Fibroblast of villous mesenchyme (primary cell): ENCODE results near the gene MS4A6A. TPM values are rescaled to one million over a fixed set of nuclear protein-coding genes. Genes with fewer than 3 reads are reported as not detected.

ENCODE experiments used
- DNase-seq: peaks from one replicate; pipeline ENCODE4 v3.0.0-alpha.2; 2010; ENCODE audit warnings: low read depth
- H3K4me3 ChIP-seq: 2 replicates; pipeline ENCODE4 v1.5.1; 2011; ENCODE audit warnings: low read depth, mild to moderate bottlenecking, low read length
- total RNA-seq: library from RNA; depleted of rRNA; stranded (reverse); fragments of >200 nt; gene quantifications from 2 replicates; pipeline ENCODE4 v1.2.3, GENCODE V29; 2012
- TF ChIP-seq, protein P1 (sequence below): IDR thresholded peaks from 2 replicates; pipeline ENCODE4 v1.5.1; 2012; ENCODE audit warnings: low read depth, mild to moderate bottlenecking, low read length; ENCODE audit not compliant: insufficient read depth

MS4A6A gene
- total RNA-seq, 1 donor: not detected

DNA sequence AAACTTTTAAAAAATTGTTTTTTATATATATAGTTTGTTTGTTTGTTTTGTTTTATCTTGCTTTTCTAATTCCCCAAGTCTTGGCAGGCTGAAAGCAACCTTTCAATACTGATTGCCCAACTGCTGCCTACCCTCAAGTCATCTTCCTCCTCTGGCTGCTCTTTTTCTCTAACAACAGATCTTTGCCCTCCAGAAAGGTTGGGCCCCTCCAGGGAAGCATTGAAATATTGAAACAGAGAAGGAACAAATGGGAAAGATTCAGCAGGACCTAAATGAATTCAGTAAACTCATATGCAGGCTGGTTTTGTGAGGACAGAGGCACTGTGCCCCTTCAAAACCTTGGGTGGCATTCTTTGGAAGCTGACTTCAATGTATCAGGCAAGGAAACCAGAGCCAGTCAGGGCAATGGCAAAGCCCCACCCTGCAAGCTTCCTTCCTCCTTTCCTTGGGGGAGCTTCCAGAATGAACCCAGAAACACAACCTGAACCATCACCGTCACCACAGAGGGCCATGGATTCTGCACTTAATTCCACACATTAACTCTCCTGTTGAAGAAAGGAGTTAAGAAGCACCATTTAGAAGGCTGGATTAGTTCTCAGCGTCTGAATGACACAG is 815 bp upstream of the MS4A6A start:
- no peak overlapping the region for H3K4me3 ChIP-seq
- TF ChIP-seq, protein P1, sequence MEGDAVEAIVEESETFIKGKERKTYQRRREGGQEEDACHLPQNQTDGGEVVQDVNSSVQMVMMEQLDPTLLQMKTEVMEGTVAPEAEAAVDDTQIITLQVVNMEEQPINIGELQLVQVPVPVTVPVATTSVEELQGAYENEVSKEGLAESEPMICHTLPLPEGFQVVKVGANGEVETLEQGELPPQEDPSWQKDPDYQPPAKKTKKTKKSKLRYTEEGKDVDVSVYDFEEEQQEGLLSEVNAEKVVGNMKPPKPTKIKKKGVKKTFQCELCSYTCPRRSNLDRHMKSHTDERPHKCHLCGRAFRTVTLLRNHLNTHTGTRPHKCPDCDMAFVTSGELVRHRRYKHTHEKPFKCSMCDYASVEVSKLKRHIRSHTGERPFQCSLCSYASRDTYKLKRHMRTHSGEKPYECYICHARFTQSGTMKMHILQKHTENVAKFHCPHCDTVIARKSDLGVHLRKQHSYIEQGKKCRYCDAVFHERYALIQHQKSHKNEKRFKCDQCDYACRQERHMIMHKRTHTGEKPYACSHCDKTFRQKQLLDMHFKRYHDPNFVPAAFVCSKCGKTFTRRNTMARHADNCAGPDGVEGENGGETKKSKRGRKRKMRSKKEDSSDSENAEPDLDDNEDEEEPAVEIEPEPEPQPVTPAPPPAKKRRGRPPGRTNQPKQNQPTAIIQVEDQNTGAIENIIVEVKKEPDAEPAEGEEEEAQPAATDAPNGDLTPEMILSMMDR: no peak
- DNase-seq: no peak

DNA sequence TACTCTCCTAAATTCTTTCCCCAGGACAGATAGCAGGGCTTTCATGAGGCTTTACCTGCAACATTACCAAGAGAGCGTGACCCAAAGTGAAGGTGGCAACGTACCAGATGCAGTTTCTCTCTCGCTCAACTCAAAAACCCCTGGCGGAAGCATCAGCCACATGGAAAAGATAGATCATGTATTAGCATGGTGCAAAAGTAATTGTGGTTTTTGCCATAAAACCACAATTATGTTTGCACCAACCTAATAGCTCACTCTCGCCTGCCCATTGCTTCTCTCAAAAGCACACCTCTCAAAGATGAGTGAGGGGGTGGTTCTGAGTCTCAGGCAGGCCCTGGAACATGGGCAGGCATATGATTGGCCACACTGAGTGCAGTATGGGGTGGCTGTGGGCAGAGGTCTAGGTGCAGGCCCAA is 7.0 kb downstream of the MS4A6A start:
- no peak overlapping the region for H3K4me3 ChIP-seq
- no peak for DNase-seq
- TF ChIP-seq, protein P1: no peak

DNA sequence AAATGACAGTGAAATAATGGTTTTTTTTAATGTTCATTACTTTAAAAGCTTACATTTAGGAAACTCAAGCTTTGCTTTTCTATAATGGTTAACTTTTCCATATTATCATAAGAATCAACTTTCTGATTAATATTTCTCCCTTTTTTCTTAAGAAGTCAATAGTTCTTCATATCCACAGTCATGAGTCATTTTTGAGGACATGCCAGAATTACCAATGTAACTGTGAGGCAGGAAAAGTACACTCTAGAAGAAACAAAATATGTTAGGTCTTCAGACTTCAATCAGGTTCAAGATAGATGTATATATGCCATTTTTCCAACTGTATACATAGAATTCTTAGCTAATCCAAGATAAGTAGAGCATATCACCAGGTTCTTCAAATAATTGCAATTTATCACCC is 10.9 kb downstream of the MS4A6A start:
- no peak overlapping the region for H3K4me3 ChIP-seq
- TF ChIP-seq, protein P1: no peak
- no peak for DNase-seq

DNA sequence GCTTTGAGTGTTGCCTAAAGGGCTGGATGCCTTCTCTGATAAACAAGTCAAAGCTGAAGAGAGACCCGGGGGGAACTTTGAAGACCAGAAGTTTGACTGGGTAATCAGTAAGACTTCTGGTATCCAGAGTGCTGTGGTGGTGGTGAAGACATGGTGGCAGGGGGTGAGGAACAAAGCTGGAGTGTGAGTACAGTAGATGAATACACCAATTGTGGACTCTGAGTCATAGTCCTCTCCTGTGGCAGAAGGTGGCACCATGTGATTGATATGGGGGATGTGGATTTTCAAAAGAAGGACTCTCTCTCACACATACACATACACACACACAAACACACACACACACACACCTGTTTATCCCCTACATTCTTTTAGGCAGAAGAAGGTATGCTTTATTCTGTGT is 12.3 kb downstream of the MS4A6A start:
- no peak for DNase-seq
- H3K4me3 ChIP-seq: no peak overlapping the region
- TF ChIP-seq, protein P1: no peak

DNA sequence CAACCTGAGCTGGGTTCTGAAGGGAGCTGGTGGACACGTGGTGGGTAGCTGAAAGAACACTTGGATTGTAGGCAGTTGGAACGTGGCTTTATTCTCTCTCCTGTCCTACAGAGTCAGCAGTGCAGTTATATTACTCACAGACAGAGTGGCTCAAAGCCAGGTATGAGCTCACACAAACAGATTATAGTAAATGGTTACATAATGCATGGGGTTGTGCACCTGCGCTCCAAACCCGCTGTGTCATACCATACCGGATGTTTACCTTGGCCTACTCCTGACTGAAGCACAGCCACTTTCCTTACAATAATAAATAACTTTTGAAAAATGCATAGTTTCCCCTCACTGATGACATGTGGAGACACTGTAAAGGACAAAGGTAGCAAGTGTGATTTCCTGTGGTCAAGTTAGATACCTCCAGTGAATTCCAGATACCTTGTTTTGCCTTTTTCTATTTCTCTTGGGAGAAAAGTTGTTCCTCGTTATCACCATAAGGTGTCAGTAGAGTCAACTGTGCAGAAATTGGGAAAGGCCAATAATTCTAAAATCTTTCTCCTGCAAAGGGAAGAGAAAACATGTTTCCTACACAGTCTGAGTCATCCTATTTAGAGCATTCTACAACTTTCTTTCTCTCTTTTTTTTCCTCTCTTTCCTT is 13.5 kb downstream of the MS4A6A start:
- TF ChIP-seq, protein P1: peak; percentile 31
- H3K4me3 ChIP-seq: no peak overlapping the region
- DNase-seq: peak; percentile 2

DNA sequence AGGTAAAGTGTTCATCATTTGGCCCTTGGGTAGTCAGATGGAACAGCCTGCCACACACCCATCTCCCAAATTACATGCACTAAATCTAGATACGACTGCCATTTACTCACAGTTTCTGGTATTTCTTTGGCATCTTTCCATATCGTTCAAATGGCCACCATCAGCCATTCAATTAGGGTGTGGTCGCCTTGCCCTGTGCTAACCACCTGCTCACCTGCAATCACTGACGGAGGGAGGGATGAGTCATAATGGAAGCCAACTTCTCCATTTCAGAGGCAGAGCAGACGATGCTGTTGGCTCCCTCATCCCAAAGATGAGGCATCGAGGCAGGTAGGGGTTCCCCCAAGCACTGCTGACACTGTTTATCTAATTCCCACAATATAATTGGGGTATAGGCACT is 14.6 kb downstream of the MS4A6A start:
- TF ChIP-seq, protein P1: no peak
- H3K4me3 ChIP-seq: no peak overlapping the region
- DNase-seq: no peak
